ENCODE results near the gene XXYLT1.

GRCh38 chr3:195258449-195259153 lies 12.4 kb downstream of the XXYLT1 start:
- TF ChIP-seq, protein P1, sequence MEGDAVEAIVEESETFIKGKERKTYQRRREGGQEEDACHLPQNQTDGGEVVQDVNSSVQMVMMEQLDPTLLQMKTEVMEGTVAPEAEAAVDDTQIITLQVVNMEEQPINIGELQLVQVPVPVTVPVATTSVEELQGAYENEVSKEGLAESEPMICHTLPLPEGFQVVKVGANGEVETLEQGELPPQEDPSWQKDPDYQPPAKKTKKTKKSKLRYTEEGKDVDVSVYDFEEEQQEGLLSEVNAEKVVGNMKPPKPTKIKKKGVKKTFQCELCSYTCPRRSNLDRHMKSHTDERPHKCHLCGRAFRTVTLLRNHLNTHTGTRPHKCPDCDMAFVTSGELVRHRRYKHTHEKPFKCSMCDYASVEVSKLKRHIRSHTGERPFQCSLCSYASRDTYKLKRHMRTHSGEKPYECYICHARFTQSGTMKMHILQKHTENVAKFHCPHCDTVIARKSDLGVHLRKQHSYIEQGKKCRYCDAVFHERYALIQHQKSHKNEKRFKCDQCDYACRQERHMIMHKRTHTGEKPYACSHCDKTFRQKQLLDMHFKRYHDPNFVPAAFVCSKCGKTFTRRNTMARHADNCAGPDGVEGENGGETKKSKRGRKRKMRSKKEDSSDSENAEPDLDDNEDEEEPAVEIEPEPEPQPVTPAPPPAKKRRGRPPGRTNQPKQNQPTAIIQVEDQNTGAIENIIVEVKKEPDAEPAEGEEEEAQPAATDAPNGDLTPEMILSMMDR (IDR thresholded peaks at IDR 0.05) = no peak
- TF ChIP-seq POLR2A (IDR thresholded peaks at IDR 0.05) = no peak

All from adrenal gland (tissue), 5 donors.